HepG2 (cell line): ENCODE results near the gene CCDC183. TPM values are rescaled to one million over a fixed set of nuclear protein-coding genes. Genes with fewer than 3 reads are reported as not detected.

ENCODE experiments used
- ARID2 ChIP-seq: sonication (generic); formaldehyde crosslinking; IDR thresholded peaks from 2 replicates; pipeline ENCODE4 v1.8.1; 2022; ENCODE audit warnings: mild to moderate bottlenecking, missing genetic modification reagents, borderline replicate concordance
- MED13 ChIP-seq: sonication (generic); formaldehyde crosslinking; IDR thresholded peaks from 2 replicates; pipeline ENCODE4 v1.5.0; 2020; ENCODE audit warnings: missing genetic modification reagents
- PAWR ChIP-seq: sonication (generic); formaldehyde crosslinking; IDR thresholded peaks from 2 replicates; pipeline ENCODE4 v1.4.0; 2020; ENCODE audit warnings: missing genetic modification reagents, mild to moderate bottlenecking, borderline replicate concordance
- ZNF3 ChIP-seq: IDR thresholded peaks from 2 replicates; pipeline ENCODE4 v1.7.0; 2017; ENCODE audit warnings: inconsistent platforms
- ZNF547 ChIP-seq: sonication (generic); formaldehyde crosslinking; IDR thresholded peaks from 2 replicates; pipeline ENCODE4 v1.5.1; 2020; ENCODE audit warnings: mild to moderate bottlenecking, missing genetic modification reagents
- polyA plus RNA-seq, 8 experiments: library from polyadenylated mRNA; depleted of rRNA in 3 of 8; stranded (reverse) in 7 of 8; unstranded in 1 of 8; fragments of >200 nt; fragmentation: Illumina TruSeq in 4 of 8; extraction: Trizol in 4 of 8; gene quantifications; 2 replicates each; pipeline versions ENCODE4 v1.2.1 to v1.2.3, GENCODE V29; 2011 to 2016; ENCODE audit warnings: low read depth in 4 of 8, missing spikeins in 1 of 8, mixed read lengths in 1 of 8; ENCODE audit not compliant: insufficient read depth in 1 of 8
- total RNA-seq, 5 experiments: library from RNA; depleted of rRNA; stranded (reverse); fragments of >200 nt; fragmentation: Illumina TruSeq; extraction: Trizol; gene quantifications; 2 replicates each; pipeline ENCODE4 v1.2.3, GENCODE V29; 2016; ENCODE audit warnings: low read depth in 1 of 5
- TF ChIP-seq, protein P1 (sequence below): sonication (generic); formaldehyde crosslinking; IDR thresholded peaks from 2 replicates; pipeline ENCODE4 v1.5.1; 2020; ENCODE audit warnings: missing genetic modification reagents, mild to moderate bottlenecking, borderline replicate concordance
- TF ChIP-seq, protein P2 (sequence below): sonication (generic); formaldehyde crosslinking; IDR thresholded peaks from 2 replicates; pipeline ENCODE4 v1.5.0; 2020; ENCODE audit warnings: missing genetic modification reagents
- TF ChIP-seq, protein P3 (sequence below): IDR thresholded peaks from 2 replicates; pipeline ENCODE4 v1.6.1; 2018; ENCODE audit warnings: missing genetic modification reagents, mild to moderate bottlenecking, missing compliant biosample characterization

Gene CCDC183
- total and polyA plus RNA-seq, 2 of the 13 experiments (the other 11 are each of a cell fraction or from before 2014, with no cell fraction given), result 5.0 to 66.4 TPM

DNA sequence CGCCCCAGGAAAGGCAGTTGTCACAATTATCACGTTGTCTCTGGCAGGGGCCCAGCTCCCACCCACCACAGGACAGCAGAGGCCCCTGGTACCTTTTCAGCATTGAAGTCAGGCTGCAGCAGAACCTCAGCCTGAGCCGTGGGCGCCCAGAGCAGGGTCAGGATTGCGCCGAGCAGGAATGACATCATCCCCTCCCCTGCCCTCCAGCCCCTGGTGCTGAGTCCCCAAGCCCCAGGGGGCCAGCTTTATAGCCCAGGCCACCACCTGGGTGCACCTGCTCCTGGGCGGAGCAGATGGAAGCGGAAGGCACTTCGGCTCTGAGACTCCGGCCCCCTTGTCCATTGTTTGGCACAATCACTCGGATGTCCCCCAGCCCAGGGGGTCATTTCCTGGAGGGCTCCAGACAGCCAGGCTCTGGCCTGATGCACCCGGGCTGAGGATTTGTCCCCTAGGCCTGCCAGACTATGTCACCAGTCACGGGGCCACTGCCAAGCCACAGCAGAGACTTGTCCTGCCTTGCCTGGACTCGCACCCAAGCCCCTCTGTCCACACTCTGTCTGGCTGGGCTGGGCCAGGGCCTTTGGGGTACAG is 31.7 kb upstream of the CCDC183 start, which contains the start of gene LCN15 (continued):
- TF ChIP-seq, protein P1, sequence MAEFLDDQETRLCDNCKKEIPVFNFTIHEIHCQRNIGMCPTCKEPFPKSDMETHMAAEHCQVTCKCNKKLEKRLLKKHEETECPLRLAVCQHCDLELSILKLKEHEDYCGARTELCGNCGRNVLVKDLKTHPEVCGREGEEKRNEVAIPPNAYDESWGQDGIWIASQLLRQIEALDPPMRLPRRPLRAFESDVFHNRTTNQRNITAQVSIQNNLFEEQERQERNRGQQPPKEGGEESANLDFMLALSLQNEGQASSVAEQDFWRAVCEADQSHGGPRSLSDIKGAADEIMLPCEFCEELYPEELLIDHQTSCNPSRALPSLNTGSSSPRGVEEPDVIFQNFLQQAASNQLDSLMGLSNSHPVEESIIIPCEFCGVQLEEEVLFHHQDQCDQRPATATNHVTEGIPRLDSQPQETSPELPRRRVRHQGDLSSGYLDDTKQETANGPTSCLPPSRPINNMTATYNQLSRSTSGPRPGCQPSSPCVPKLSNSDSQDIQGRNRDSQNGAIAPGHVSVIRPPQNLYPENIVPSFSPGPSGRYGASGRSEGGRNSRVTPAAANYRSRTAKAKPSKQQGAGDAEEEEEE (CRISPR knock-in tag), result no peak
- TF ChIP-seq ZNF547 (CRISPR knock-in tag) (0 out of 2 replicates have a peak, but pooled peaks have one; percentile 27), MED13 (CRISPR knock-in tag) (no peak), PAWR (CRISPR knock-in tag) (no peak), ZNF3 (CRISPR knock-in tag) (no peak), ARID2 (CRISPR knock-in tag) (no peak)
- TF ChIP-seq, protein P2, sequence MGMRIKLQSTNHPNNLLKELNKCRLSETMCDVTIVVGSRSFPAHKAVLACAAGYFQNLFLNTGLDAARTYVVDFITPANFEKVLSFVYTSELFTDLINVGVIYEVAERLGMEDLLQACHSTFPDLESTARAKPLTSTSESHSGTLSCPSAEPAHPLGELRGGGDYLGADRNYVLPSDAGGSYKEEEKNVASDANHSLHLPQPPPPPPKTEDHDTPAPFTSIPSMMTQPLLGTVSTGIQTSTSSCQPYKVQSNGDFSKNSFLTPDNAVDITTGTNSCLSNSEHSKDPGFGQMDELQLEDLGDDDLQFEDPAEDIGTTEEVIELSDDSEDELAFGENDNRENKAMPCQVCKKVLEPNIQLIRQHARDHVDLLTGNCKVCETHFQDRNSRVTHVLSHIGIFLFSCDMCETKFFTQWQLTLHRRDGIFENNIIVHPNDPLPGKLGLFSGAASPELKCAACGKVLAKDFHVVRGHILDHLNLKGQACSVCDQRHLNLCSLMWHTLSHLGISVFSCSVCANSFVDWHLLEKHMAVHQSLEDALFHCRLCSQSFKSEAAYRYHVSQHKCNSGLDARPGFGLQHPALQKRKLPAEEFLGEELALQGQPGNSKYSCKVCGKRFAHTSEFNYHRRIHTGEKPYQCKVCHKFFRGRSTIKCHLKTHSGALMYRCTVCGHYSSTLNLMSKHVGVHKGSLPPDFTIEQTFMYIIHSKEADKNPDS (CRISPR knock-in tag), result no peak
- TF ChIP-seq, protein P3, sequence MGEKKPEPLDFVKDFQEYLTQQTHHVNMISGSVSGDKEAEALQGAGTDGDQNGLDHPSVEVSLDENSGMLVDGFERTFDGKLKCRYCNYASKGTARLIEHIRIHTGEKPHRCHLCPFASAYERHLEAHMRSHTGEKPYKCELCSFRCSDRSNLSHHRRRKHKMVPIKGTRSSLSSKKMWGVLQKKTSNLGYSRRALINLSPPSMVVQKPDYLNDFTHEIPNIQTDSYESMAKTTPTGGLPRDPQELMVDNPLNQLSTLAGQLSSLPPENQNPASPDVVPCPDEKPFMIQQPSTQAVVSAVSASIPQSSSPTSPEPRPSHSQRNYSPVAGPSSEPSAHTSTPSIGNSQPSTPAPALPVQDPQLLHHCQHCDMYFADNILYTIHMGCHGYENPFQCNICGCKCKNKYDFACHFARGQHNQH (CRISPR knock-in tag), result no peak
